RPMI7951 (cell line): ENCODE results near the gene TSPO. TPM values are rescaled to one million over a fixed set of nuclear protein-coding genes. Genes with fewer than 3 reads are reported as not detected.

Experiments
- DNase-seq: peaks from one replicate; pipeline ENCODE4 v3.0.0-alpha.2; 2012; ENCODE audit warnings: low read depth
- total RNA-seq: library from RNA; depleted of rRNA; stranded (reverse); fragments of >200 nt; shearing (Covaris generic); gene quantifications from 2 replicates; pipeline ENCODE4 v1.2.3, GENCODE V29; 2014

The TSPO gene
- total RNA-seq, 1 experiment from 2014 or later: 285 TPM

- DNase-seq: no peak
Measured at GRCh38 chr22:43201486-43202219, 50.3 kb downstream of the TSPO start.

- DNase-seq: no peak
Measured at GRCh38 chr22:43202326-43202725, 51.0 kb downstream of the TSPO start.

- DNase-seq: no peak
Measured at GRCh38 chr22:43202756-43203410, 51.5 kb downstream of the TSPO start.

GRCh38 chr22:43203471-43203981 is 52.2 kb downstream of the TSPO start:
- no peak for DNase-seq

GRCh38 chr22:43205261-43205691 is 53.9 kb downstream of the TSPO start:
- DNase-seq: no peak

- DNase-seq: no peak
Measured at GRCh38 chr22:43205748-43206508, 54.6 kb downstream of the TSPO start.

GRCh38 chr22:43206509-43207161 is 55.3 kb downstream of the TSPO start:
- no peak for DNase-seq

GRCh38 chr22:43207386-43207785 is 56.0 kb downstream of the TSPO start:
- DNase-seq: no peak

- DNase-seq: no peak
Measured at GRCh38 chr22:43207849-43208702, 56.7 kb downstream of the TSPO start.

- DNase-seq: no peak
Measured at GRCh38 chr22:43208703-43209522, 57.6 kb downstream of the TSPO start.

- DNase-seq: no peak
Measured at GRCh38 chr22:43209523-43209890, 58.1 kb downstream of the TSPO start.

GRCh38 chr22:43209971-43210370 is 58.6 kb downstream of the TSPO start:
- DNase-seq: no peak

- no peak for DNase-seq
Measured at GRCh38 chr22:43210631-43211515, 59.5 kb downstream of the TSPO start.

GRCh38 chr22:43211941-43212433 is 60.6 kb downstream of the TSPO start:
- no peak for DNase-seq

- DNase-seq: no peak
Measured at GRCh38 chr22:43212434-43212952, 61.1 kb downstream of the TSPO start.
